Measurements from ENCODE around the gene AKT3. TPM values are rescaled to one million over a fixed set of nuclear protein-coding genes. Genes with fewer than 3 reads are reported as not detected.
"Not testable (repeated sequence)": the region's sequence is repeated elsewhere in the genome, so short reads cannot be mapped to it uniquely, and the experiment has no call there.

The AKT3 gene
- total RNA-seq, 2 experiments from 2014 or later: 31.7 to 34.6 TPM

DNA sequence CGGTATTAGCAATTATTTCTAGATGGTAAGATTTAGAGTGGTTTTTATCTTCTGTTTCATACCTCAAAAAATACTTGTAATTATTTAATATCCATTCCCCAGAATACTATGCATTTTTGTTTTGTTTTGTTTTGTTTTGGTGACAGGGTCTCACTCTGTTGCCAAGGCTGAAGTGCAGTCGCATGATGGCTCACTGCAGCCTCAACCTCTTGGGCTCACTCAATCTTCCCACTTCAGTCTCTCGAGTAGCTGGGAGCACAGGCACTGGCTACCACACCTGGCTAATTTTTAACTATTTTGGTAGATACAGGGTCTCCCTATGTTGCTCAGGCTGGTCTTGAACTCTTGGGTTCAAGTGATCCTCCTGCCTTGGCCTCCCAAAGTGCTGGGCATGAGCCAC, 252.7 kb downstream of the AKT3 start:
- H3K36me3 Mint-ChIP-seq (ENCODE audit: low read depth): peaks cover 23% of the 10 kb centered on the region
- CTCF ChIA-PET: no interaction called here
- H3K4me1 Mint-ChIP-seq (ENCODE audit: low read depth): peaks cover 40% of the 10 kb centered on the region
- peak overlapping the region; percentile 17 for H3K27ac Mint-ChIP-seq
- H3K9me3 Mint-ChIP-seq: peaks cover 7% of the 10 kb centered on the region
- TF ChIP-seq, protein P1, sequence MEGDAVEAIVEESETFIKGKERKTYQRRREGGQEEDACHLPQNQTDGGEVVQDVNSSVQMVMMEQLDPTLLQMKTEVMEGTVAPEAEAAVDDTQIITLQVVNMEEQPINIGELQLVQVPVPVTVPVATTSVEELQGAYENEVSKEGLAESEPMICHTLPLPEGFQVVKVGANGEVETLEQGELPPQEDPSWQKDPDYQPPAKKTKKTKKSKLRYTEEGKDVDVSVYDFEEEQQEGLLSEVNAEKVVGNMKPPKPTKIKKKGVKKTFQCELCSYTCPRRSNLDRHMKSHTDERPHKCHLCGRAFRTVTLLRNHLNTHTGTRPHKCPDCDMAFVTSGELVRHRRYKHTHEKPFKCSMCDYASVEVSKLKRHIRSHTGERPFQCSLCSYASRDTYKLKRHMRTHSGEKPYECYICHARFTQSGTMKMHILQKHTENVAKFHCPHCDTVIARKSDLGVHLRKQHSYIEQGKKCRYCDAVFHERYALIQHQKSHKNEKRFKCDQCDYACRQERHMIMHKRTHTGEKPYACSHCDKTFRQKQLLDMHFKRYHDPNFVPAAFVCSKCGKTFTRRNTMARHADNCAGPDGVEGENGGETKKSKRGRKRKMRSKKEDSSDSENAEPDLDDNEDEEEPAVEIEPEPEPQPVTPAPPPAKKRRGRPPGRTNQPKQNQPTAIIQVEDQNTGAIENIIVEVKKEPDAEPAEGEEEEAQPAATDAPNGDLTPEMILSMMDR (IDR thresholded peaks at IDR 0.05): no peak
- POLR2A ChIA-PET: no interaction called here
- H3K4me3 Mint-ChIP-seq: no peak overlapping the region
- no peaks in the 10 kb centered on the region for H3K27me3 Mint-ChIP-seq
- ATAC-seq (no peak), DNase-seq (no peak)
- intact Hi-C loops (cut with micrococcal nuclease): no loop called here

DNA sequence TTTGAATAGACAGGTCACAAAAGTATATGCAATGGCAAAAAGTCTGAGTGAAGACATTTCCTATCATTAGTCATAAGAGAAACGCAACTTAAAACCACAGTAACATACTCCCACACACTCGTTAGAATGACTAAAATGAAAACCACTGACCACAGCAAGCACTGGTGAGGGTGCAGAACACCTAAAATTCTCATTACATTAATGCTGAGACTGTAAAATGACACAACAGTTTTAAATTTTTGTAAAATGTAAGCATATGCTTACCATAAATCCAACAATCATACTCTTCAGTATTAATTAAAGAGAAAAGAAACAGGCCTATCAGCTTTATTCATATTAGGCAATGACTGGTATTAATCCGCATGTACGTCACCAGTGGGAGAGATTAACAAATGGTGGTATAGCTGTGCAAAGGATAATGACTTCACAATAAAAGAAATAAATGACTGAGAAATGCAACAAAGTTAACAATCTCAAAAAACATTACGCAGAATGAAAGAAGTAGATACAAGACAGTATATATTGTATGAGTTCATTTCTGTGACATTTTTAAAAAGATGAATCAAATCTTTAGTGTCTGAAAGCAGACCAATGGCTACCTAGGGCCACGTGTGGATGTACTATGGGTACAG, 253.5 kb downstream of the AKT3 start:
- Mint-ChIP-seq H3K9me3 (peaks cover 3% of the 10 kb centered on the region), H3K27me3 (no peaks in the 10 kb centered on the region), H3K4me1 (ENCODE audit: low read depth) (peaks cover 40% of the 10 kb centered on the region), H3K4me3 (no peak overlapping the region), H3K27ac (peak overlapping the region; percentile 86), H3K36me3 (ENCODE audit: low read depth) (peaks cover 21% of the 10 kb centered on the region)
- POLR2A ChIA-PET: no interaction called here
- CTCF ChIA-PET: no interaction called here
- peak; percentile 57 for ATAC-seq
- intact Hi-C loops (cut with micrococcal nuclease): no loop called here
- TF ChIP-seq, protein P1 (IDR thresholded peaks at IDR 0.05): no peak
- peak; percentile 64 for DNase-seq

GRCh38 chr1:243595527-243596210, 254.4 kb downstream of the AKT3 start:
- CTCF ChIA-PET: no interaction called here
- intact Hi-C loops (cut with micrococcal nuclease): no loop called here
- DNase-seq: peak; percentile 39
- peaks cover 24% of the 10 kb centered on the region for H3K36me3 Mint-ChIP-seq (ENCODE audit: low read depth)
- peaks cover 4% of the 10 kb centered on the region for H3K9me3 Mint-ChIP-seq
- peaks cover 40% of the 10 kb centered on the region for H3K4me1 Mint-ChIP-seq (ENCODE audit: low read depth)
- no peaks in the 10 kb centered on the region for H3K27me3 Mint-ChIP-seq
- H3K27ac Mint-ChIP-seq: peak overlapping the region; percentile 86
- peak; percentile 60 for ATAC-seq
- TF ChIP-seq, protein P1 (IDR thresholded peaks at IDR 0.05): no peak
- no peak overlapping the region for H3K4me3 Mint-ChIP-seq
- POLR2A ChIA-PET: no interaction called here

GRCh38 chr1:243594455-243594854, 255.6 kb downstream of the AKT3 start:
- TF ChIP-seq, protein P1 (IDR thresholded peaks at IDR 0.05): no peak
- peaks cover 34% of the 10 kb centered on the region for H3K36me3 Mint-ChIP-seq (ENCODE audit: low read depth)
- peaks cover 37% of the 10 kb centered on the region for H3K4me1 Mint-ChIP-seq (ENCODE audit: low read depth)
- CTCF ChIA-PET: no interaction called here
- peaks cover 8% of the 10 kb centered on the region for H3K9me3 Mint-ChIP-seq
- ATAC-seq (no peak), DNase-seq (no peak)
- H3K27ac Mint-ChIP-seq: peak overlapping the region; percentile 30
- intact Hi-C loops (cut with micrococcal nuclease): no loop called here
- H3K27me3 Mint-ChIP-seq: no peaks in the 10 kb centered on the region
- POLR2A ChIA-PET: no interaction called here
- H3K4me3 Mint-ChIP-seq: no peak overlapping the region

DNA sequence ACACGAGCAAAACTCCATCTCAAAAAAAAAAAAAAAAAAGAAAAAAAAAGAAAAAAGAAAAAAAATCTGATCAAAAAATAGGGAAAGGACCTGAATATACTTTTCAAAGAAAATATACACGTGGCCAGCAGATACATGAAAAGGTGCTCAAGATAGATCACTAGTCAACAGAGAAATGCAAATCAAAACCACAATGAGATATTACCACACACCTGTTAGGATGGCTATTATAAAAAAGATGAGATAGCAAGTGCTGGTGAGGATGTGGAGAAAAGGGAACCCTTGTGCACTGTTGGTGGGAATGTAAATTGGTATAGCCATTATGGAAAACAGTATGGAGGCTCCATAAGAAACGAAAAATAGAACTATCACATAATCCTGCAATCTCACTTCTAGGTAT, 260.8 kb downstream of the AKT3 start:
- H3K27ac Mint-ChIP-seq; H3K27me3 Mint-ChIP-seq; DNase-seq; ATAC-seq; intact Hi-C loops (cut with micrococcal nuclease); POLR2A ChIA-PET; CTCF ChIA-PET; H3K4me3 Mint-ChIP-seq: not testable (repeated sequence)
- peaks cover 23% of the 10 kb centered on the region for H3K9me3 Mint-ChIP-seq
- H3K4me1 Mint-ChIP-seq (ENCODE audit: low read depth): peaks cover 17% of the 10 kb centered on the region
- peaks cover 61% of the 10 kb centered on the region for H3K36me3 Mint-ChIP-seq (ENCODE audit: low read depth)
